Epithelial cell of proximal tubule (primary cell): ENCODE measurements around the gene RPN2. TPM values are rescaled to one million over a fixed set of nuclear protein-coding genes. Genes with fewer than 3 reads are reported as not detected.

Source experiments
- DNase-seq: peaks from one replicate; pipeline ENCODE4 v3.0.0-alpha.2; 2011; ENCODE audit warnings: low read depth
- H3K4me3 ChIP-seq: 2 replicates; pipeline ENCODE4 v1.5.1; 2011; ENCODE audit warnings: low read depth, mild to moderate bottlenecking, low read length
- CTCF ChIP-seq: conservative IDR thresholded peaks from 2 replicates; pipeline ENCODE4 v1.5.1; 2012; ENCODE audit warnings: low read depth, mild to moderate bottlenecking, low read length
- total RNA-seq: library from RNA; depleted of rRNA; stranded (reverse); fragments of >200 nt; gene quantifications from 2 replicates; pipeline ENCODE4 v1.2.3, GENCODE V29; 2015

The RPN2 gene
- total RNA-seq, 1 donor from 2014 or later = 165 TPM

GRCh38 chr20:37257988-37258387 lies 78.9 kb downstream of the RPN2 start:
- TF ChIP-seq CTCF = no peak
- H3K4me3 ChIP-seq = no peak overlapping the region
- no peak for DNase-seq

- no peak for DNase-seq
- H3K4me3 ChIP-seq = no peak overlapping the region
- no peak for TF ChIP-seq CTCF
Observed at GRCh38 chr20:37259031-37259430, 79.9 kb downstream of the RPN2 start.

DNA sequence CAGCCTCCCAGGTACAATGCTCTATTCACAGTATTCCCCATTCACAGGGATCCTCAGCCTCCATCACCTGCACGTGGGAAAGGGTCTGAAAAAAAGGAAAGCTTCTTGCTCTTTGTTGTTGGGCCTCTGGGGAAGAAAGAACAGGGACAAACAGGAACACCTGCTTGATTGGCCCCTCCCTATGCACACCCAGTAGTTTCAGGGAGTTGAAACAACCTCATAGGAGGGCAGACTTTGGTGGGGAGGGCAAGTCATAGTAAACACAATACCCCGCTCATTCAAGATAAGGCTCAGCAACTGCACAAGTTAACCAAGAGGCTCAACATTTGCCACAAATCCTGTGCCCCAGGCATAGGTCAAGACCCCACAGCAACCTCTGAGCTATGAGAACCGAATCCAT lies 80.7 kb downstream of the RPN2 start:
- no peak overlapping the region for H3K4me3 ChIP-seq
- no peak for TF ChIP-seq CTCF
- no peak for DNase-seq

- no peak overlapping the region for H3K4me3 ChIP-seq
- DNase-seq = no peak
- TF ChIP-seq CTCF = no peak
Observed at GRCh38 chr20:37260923-37261322, 81.8 kb downstream of the RPN2 start.

- H3K4me3 ChIP-seq = no peak within 1 kb of the TSS
- no peak for DNase-seq
Observed at GRCh38 chr20:37261714-37262113, 82.6 kb downstream of the RPN2 start, which contains the start of gene GHRH. Gene GHRH (minus strand): TSS chr20:37261814. CDS start chr20:37256889, 4,925 bp downstream.

DNA sequence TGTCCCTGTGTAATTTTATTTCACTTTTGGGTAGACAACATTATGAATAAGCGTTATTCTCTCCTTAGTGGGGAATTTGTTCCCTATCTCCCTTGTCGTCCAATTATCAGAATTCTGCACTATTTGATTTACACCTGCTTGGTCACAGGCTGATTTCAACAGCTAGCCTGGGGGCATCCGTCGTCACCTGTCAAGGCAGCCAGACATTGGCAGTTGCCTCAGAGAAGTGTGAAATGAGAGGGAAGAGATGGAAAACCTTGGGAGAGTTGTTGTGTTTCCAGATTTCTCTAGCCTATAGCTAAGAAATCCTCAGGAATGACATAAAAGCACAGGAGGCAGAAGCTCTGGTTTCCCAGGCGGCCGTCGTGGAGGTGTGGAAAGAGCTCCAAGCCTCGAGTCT lies 83.4 kb downstream of the RPN2 start:
- no peak overlapping the region for H3K4me3 ChIP-seq
- no peak for TF ChIP-seq CTCF
- DNase-seq = no peak

More at GRCh38 chr20:37261714-37262113, 82.6 kb downstream of the RPN2 start, which contains the start of gene GHRH:
- TF ChIP-seq CTCF = no peak

DNA sequence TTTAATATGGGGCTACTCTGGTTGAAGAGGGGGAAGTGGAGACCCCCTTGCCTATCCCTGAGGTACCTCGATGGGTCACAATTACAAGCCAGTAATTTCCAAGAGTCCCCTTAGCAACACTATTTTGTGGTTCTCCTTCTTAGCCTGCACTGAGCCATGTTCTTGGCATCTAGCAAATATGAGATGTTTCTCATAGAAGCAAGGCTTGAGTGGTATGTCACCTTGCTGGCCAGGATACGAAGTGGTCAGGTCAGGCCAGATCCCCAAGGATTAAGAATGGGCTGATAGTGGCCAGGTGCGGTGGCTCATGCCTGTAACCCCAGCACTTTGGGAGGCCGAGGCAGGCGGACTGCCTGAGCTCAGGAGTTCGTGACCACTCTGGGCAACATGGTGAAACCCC lies 84.6 kb downstream of the RPN2 start:
- no peak overlapping the region for H3K4me3 ChIP-seq
- no peak for TF ChIP-seq CTCF
- no peak for DNase-seq
